Esophagus muscularis mucosa (tissue), 4 donors: ENCODE data around the gene APOBEC3B. TPM values are rescaled to one million over a fixed set of nuclear protein-coding genes. Genes with fewer than 3 reads are reported as not detected.

ENCODE experiments used
- DNase-seq: peaks from one replicate; pipeline ENCODE4 v3.0.0-alpha.2; 2017; ENCODE audit errors: extremely low spot score
- H3K27ac ChIP-seq, 4 donors: fragments of 200-600 bp; sonication (generic); replicated peaks in 1 of 4; 1 replicate in 3 of 4; 2 replicates in 1 of 4; pipeline ENCODE4 v1.5.1; 2016 to 2019; ENCODE audit warnings: mild to moderate bottlenecking in 1 of 4
- H3K27me3 ChIP-seq, 4 donors: fragments of 200-600 bp; sonication (generic); one replicate each; pipeline versions ENCODE4 v1.5.1 to v1.6.0; 2016 to 2019
- H3K36me3 ChIP-seq, 4 donors: fragments of 200-600 bp; sonication (generic); one replicate each; pipeline ENCODE4 v1.5.1; 2016 to 2019
- H3K4me1 ChIP-seq, 4 donors: fragments of 200-600 bp; sonication (generic); one replicate each; pipeline ENCODE4 v1.5.1; 2016 to 2019
- H3K4me3 ChIP-seq, 4 donors: fragments of 200-600 bp; sonication (generic); 1 replicate in 2 of 4; 2 replicates in 2 of 4; pipeline ENCODE4 v1.5.1; 2016 to 2019; ENCODE audit warnings: mild to moderate bottlenecking in 4 of 4, moderate library complexity in 1 of 4
- H3K9me3 ChIP-seq, 4 donors: fragments of 200-600 bp; sonication (generic); 1 replicate in 3 of 4; 2 replicates in 1 of 4; pipeline ENCODE4 v1.5.1; 2016 to 2019
- CTCF ChIP-seq, 3 experiments: fragments of 200-600 bp in 2 of 3; fragments of 450-650 bp in 1 of 3; sonication (generic) in 2 of 3; IDR thresholded peaks; one replicate each; pipeline ENCODE4 v1.5.1; 2017 to 2019; ENCODE audit warnings: antibody characterized with exemption in 3 of 3, mild to moderate bottlenecking in 2 of 3, moderate library complexity in 1 of 3
- EP300 ChIP-seq: sonication (generic); formaldehyde crosslinking; IDR thresholded peaks from one replicate; pipeline ENCODE4 v1.6.1; 2017; ENCODE audit warnings: antibody characterized with exemption
- POLR2A ChIP-seq: fragments of 450-650 bp; IDR thresholded peaks from one replicate; pipeline ENCODE4 v1.6.1; 2017; ENCODE audit warnings: antibody characterized with exemption, moderate library complexity, mild to moderate bottlenecking, low read depth
- POLR2AphosphoS5 ChIP-seq, 2 donors: sonication (generic); formaldehyde crosslinking; IDR thresholded peaks; one replicate each; pipeline ENCODE4 v1.6.1; 2017; ENCODE audit warnings: antibody characterized with exemption in 2 of 2
- WGBS: methylation state at CpG from one replicate; pipeline ENCODE4 v1.1.5; 2018; 5-methylcytosine and 5-hydroxymethylcytosine counted together
- intact Hi-C: fragments of 100-400 bp; cut with DNase I; formaldehyde crosslinking; loops from one replicate; pipeline ENCODE4 v1.15.1; 2023
- total RNA-seq, 4 donors: library from RNA; depleted of rRNA; stranded (reverse); fragments of >200 nt; gene quantifications; one replicate each; pipeline versions ENCODE4 v1.1.0 to v1.2.1, GENCODE V29; 2016

APOBEC3B gene
- total RNA-seq, 4 donors from 2014 or later, result 0.50 TPM; not detected in 3

- intact Hi-C loops, result no loop called here
- no peak overlapping the region for H3K27ac ChIP-seq
- H3K36me3 ChIP-seq, result no peaks in the 10 kb centered on the region
- H3K4me3 ChIP-seq, result no peak overlapping the region
- no peaks in the 10 kb centered on the region for H3K9me3 ChIP-seq
- no peak for TF ChIP-seq POLR2A
- no peak for TF ChIP-seq EP300
- no peak for TF ChIP-seq POLR2AphosphoS5 (IDR thresholded peaks at IDR 0.05)
- TF ChIP-seq CTCF (IDR thresholded peaks at IDR 0.05), result no peak
- no peaks in the 10 kb centered on the region for H3K4me1 ChIP-seq
- peaks cover 0 to 17% (median 0%) of the 10 kb centered on the region in 4 donors for H3K27me3 ChIP-seq
- no CpG with 5 or more reads among the region's 9 CpGs for WGBS
- DNase-seq, result no peak
Measured at GRCh38 chr22:38963872-38964271, 18.3 kb upstream of the APOBEC3B start.

GRCh38 chr22:38964306-38964705 lies 17.8 kb upstream of the APOBEC3B start:
- H3K4me1 ChIP-seq, result no peaks in the 10 kb centered on the region
- H3K27me3 ChIP-seq, result peaks cover 0 to 13% (median 0%) of the 10 kb centered on the region in 4 donors
- WGBS, result no CpG with 5 or more reads among the region's 7 CpGs
- TF ChIP-seq CTCF (IDR thresholded peaks at IDR 0.05) (no peak), EP300 (no peak), POLR2A (no peak), POLR2AphosphoS5 (IDR thresholded peaks at IDR 0.05) (no peak)
- intact Hi-C loops, result no loop called here
- H3K36me3 ChIP-seq, result no peaks in the 10 kb centered on the region
- no peaks in the 10 kb centered on the region for H3K9me3 ChIP-seq
- no peak for DNase-seq
- no peak overlapping the region for H3K4me3 ChIP-seq
- no peak overlapping the region for H3K27ac ChIP-seq

GRCh38 chr22:38964989-38965388 lies 17.2 kb upstream of the APOBEC3B start:
- no peak overlapping the region for H3K27ac ChIP-seq
- no peak for TF ChIP-seq EP300
- TF ChIP-seq CTCF (IDR thresholded peaks at IDR 0.05), result no peak
- TF ChIP-seq POLR2AphosphoS5 (IDR thresholded peaks at IDR 0.05), result no peak
- TF ChIP-seq POLR2A, result no peak
- H3K36me3 ChIP-seq, result no peaks in the 10 kb centered on the region
- H3K9me3 ChIP-seq, result no peaks in the 10 kb centered on the region
- no peak overlapping the region for H3K4me3 ChIP-seq
- DNase-seq, result no peak
- no peaks in the 10 kb centered on the region for H3K4me1 ChIP-seq
- peaks cover 0 to 13% (median 0%) of the 10 kb centered on the region in 4 donors for H3K27me3 ChIP-seq
- intact Hi-C loops, result no loop called here
- WGBS, result no CpG with 5 or more reads among the region's 4 CpGs

GRCh38 chr22:38965614-38966379 lies 16.4 kb upstream of the APOBEC3B start:
- Histone ChIP-seq H3K27ac (no peak overlapping the region), H3K4me1 (no peaks in the 10 kb centered on the region), H3K9me3 (no peaks in the 10 kb centered on the region), H3K4me3 (no peak overlapping the region), H3K27me3 (peaks cover 0 to 13% (median 0%) of the 10 kb centered on the region in 4 donors), H3K36me3 (no peaks in the 10 kb centered on the region)
- TF ChIP-seq EP300, result no peak
- TF ChIP-seq POLR2AphosphoS5 (IDR thresholded peaks at IDR 0.05), result no peak
- no peak for TF ChIP-seq CTCF (IDR thresholded peaks at IDR 0.05)
- no peak for TF ChIP-seq POLR2A
- DNase-seq, result no peak
- no CpG with 5 or more reads among the region's 14 CpGs for WGBS
- intact Hi-C loops, result no loop called here

GRCh38 chr22:38966380-38966702 lies 15.8 kb upstream of the APOBEC3B start:
- Histone ChIP-seq H3K27me3 (peaks cover 0 to 13% (median 0%) of the 10 kb centered on the region in 4 donors), H3K4me3 (no peak overlapping the region), H3K36me3 (no peaks in the 10 kb centered on the region), H3K4me1 (no peaks in the 10 kb centered on the region), H3K9me3 (no peaks in the 10 kb centered on the region), H3K27ac (no peak overlapping the region)
- intact Hi-C loops, result no loop called here
- no peak for DNase-seq
- WGBS, result no CpG with 5 or more reads among the region's 5 CpGs
- no peak for TF ChIP-seq EP300
- TF ChIP-seq POLR2A, result no peak
